ENCODE results near the gene AANAT.

Gene AANAT

DNA sequence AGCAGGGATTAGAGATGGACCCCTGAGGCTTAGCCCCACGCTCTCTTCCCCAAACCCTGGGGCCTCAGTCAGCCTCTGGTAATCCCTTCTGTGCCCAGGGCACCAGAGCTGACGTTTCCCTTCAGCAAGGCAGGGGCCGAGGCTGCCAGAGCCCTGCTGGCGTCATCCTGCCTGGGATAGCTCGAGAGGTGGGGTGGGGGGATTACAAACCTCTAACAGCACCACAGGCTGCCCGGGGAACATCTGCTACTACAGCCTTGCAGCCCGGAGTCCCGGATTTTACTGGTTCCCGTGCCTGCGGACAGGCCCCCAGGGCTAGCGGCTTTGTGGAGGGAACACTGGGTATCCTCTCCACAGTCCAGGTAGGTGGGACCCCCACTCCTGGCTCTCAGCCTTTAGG is at the start of gene AANAT:
AANAT (plus strand) TSS at position 238 of the 400 bp plus-strand sequence. CDS start 1,144 bp downstream, outside the sequence.
- no peak for DNase-seq (ENCODE audit: low read depth in 2 of 2)

DNA sequence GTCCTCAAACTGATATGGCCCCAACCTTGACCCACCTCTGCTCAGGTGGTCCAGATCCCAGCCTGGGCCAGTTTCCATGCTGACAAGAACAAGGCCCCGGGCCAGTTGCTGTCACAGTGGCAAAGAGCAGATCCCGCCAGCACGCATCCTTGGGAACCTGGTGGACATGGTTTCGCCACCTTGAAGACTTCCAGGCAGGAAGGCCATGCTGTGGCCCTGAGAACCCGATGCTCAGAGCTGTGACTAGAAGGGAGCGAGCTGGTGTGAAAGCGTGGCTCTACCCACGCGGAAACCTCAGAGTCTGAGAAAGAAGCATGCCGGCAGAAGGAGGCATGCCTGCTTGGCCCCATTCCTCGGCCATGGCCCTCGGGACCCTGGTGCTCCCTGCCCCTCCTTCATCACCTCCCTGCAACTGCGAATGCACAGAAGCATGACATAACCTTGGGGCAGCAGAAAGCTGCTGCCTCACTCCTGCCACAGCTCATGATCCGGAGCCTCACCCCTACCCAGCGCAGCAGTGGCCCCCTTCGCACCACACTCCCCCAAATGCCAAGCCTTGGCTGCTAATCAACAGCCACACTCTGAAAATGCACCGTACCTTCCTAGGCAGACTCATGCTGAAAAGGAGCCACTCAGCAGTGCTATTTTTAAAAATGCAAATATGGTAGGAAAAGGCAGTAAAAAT is 47.7 kb upstream of the AANAT start:
- DNase-seq (ENCODE audit: low read depth in 2 of 2), result no peak

DNA sequence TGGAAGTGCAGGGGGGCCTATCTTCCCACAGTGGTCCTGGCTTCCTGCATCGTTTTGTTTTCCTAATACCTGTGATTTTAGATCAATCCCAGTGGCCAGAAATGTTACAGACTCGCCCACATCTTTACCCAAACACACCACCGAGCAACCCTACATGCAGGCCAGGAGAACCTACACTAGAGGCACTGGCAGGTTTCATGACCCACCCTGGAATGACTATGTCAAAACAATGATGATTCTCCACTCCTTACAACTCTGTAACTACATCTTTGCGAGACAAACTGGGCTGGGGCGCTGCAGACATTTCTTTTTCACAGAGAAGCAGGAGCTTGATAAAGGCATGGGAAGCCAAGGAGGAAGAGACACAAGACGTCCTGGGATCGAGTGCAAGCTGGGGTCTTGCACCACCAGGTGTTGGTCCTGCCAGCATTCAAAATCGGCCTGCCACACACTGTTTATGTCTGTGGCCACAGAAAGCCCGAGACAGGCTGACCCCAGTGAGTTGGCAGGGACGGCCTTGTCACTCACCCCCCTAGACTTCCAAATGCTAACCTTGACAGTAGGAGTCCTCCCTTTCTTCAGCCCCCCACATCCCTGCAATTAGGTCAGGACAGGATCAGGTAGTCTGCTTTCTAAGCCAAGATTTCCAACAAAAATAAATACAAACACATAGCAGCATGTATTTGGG is 46.9 kb upstream of the AANAT start:
- no peak for DNase-seq (ENCODE audit: low read depth in 2 of 2)

DNA sequence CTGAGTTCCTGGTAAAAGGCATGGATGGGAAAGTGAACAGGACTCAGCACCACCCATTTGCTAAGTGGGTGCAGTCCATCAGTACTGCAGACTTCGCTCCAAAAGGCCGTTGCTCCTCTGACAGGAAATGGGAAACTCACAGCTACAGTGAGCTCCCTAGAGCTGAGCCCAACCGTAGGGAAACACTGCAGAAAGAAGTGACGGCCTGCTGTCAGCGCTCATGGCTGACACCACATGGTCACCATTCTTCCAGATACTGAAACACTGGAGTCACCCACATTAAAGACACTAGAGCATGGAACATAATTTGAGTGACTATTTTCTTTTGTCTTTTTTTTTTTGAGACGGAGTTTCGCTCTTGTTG is 46.4 kb upstream of the AANAT start:
- DNase-seq (ENCODE audit: low read depth in 2 of 2), result no peak

DNA sequence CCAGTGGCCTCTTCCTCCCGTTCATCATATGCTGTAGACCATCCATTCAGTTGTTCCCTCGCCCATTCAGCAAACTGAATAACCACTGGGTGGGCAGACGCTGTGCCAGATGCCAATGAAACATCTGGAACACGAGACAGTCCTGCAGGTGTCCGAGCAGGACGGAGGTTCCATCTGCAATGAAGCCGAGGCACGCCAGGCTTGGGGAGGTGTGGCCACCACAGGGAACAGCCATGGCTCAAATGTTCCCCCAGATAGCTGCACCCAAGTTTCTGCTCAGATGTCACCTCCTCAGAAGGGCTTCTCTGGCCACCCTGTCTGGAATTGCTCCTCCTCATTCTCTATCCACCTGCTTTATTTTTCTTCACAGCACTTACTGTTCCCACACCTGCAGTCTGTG is 45.0 kb upstream of the AANAT start:
- no peak for DNase-seq (ENCODE audit: low read depth in 2 of 2)

DNA sequence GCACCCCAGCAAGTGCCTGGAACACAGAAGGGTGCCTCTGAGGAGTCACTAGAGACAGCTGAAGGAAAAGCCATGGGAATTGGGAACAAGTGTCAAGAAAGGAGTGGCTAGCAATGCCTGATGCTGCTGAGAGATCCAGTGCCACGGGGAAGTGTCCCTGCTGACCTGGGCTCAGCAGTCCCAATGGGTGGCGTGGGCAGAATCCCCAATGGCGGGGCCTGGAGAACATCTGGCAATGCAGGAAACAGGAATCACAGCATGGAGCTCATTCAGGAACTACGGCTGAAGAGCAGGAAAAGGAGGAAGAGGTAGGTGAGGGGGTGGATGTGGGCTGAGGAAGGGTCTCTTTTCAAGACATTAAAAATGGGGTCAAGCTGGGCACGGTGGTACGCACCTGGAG is 44.5 kb upstream of the AANAT start:
- DNase-seq (ENCODE audit: low read depth in 2 of 2), result no peak

DNA sequence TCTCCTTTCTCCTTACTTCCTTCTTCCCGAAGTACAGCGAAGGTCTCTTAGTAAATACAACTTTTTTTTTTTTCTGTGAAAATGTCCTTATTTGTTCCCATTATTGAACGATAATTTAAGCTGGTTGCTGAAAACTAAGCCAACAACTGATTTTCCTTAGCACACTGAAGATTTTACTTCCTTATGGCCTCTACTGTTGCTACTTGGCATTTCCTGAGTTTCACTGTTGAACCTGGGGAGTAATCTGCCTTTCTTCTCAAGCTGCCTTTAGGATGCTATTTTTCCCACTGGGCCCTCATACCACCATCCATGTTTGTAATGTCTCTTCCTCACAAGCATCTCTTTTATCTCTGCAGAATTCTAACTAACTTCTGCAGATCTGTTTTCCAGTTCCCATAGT is 40.5 kb upstream of the AANAT start:
- DNase-seq (ENCODE audit: low read depth in 2 of 2), result no peak

DNA sequence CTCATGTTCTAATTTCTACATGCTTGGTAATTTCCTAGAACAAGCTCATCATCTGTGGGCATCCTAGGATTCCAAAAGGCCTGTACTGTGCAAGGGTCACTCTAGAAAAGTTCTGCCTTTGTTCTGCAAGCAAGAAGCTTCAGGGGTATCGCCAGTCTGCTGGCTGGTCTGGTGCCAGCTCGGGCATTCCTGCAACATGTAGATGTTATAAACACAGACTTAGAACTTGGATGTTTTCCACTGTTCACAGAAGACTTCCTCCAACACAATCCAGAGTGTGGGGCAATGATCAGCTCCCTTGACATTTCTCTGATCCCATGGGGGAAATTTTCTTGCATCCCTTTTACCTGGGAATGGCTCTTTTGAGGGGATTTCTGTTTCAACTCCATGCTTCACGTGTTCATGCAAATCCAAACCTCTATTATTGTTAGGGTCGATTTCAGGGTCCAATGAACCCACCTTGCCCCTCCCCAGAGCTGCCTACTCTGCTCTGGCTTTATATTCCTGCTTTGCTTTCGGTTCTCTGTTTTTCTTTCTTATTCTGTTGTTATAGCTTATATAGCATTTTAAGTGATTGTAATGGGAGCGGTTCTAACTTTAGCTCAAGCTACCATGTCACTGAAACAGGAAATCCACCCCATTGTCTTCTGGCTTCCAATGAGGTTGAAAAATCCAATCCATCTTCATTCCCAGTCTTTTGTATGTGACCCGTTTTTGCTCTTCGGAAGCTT is 39.7 kb upstream of the AANAT start:
- no peak for DNase-seq (ENCODE audit: low read depth in 2 of 2)

DNA sequence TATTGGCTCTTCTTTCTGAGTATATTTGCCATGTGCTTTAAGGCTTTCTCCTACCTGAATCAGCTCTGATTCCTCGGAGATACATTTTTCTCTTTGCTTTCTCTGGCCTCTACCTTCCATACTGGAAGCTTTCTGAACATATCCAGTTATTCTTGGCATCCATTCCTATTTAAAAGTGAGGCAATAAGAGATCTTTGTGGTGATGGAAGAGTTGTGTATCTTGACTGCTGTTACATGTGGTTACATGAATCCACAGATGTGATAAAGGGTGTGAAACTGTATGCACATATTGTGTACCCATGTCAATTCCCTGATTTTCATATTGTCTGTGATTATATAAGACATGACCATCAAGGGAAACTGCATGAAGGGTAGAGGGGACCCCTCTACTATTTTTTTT is 38.9 kb upstream of the AANAT start:
- no peak for DNase-seq (ENCODE audit: low read depth in 2 of 2)

DNA sequence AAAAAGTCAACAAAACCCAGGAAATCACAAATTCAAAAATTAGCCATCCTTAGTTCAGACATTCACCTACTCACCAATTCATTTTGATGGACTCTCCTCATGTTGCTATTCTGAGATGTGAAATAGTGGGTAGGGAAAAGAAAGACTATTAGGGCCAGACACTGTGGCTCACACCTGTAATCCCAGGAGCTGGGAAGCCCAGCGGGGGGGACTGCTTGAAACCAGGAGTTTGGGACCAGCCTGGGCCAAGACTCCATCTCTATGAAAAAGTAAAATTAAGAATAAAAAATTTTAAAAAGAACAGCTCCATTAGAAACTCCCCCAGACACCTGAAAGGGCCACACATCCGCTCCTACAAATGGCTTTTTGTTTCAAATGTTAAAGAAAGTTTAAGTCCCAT is 35.9 kb upstream of the AANAT start:
- DNase-seq (ENCODE audit: low read depth in 2 of 2), result no peak

DNA sequence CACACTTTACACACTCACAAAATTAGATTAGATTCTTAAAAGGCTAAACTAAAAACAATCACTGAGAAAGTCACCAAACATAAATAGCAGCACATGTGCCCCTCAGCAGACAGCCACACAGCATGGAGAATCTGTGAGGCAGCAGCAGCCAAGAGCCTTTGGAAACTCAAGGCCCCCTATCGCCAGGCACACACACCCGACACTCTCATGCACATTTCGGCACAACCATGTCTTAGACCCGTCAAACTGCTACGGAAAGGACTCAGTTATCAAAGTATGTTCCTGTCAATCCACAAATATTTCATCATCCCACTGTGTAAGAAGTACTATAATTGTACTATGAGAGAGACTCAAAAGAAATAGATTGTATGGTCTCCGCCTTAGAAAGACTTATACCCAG is 35.4 kb upstream of the AANAT start:
- DNase-seq (ENCODE audit: low read depth in 2 of 2), result no peak

DNA sequence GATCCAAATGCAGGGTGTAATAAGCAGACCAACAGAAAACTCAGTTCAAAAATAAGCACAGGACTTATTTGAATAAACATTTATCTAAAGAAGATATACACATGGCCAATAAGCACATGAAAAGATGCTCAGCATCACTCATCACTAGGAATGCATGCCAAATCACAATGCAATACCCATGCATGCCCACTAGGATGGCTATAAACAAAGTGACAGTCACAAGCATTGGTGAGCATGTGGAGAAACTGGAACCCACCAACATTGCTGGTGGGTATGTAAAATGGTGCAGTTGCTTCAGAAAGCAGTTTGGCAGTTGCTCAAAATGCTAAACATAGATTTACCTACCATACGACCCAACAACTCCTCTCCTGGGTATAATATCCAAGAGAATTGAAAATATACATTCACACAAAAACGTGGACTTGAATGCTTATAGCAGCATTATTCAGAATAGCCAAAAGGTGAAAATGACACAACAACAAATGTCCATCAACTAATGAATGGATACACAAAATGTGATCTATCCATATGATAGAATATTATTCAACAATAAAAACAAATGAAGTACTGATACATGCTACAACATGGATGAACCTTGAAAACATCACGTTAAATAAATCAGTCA is 34.6 kb upstream of the AANAT start:
- no peak for DNase-seq (ENCODE audit: low read depth in 2 of 2)

DNA sequence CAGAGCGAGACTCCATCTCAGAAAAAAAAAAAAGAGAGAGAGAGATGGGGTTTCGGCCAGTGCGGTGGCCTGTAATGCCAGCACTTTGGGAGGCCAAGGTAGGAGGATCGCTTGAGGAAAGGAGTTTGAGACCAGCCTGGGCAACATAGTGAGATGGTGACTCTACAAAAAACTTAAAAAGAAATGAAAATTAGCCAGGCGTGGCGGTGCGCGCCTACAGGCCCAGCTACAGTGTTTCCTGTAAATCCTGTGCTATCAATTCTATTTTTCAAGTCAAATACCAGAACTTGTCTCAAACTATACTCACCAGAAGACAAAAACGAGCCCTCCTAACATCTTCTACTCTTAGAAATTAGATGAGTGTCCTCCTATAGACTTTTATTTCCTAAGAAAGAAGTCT is 33.7 kb upstream of the AANAT start:
- DNase-seq (ENCODE audit: low read depth in 2 of 2), result no peak

DNA sequence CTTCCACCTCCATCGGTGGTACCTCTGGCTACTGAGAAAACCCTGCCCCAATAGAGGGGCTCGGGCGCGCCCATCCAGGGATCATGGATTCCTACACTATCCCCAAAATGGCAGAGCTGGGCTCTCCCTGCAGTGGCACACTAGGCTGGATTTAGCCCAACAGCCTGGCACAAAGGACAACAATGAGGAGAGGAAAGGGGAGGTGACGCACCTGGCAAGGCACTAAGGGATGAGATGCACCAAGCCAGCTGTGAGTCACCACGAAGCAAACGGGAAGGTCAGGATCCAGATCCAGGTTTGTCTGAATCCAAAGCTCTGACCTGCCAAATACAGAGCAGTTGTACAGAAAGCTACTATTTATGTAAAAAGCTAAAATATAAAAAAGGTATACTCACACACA is 32.5 kb upstream of the AANAT start:
- DNase-seq (ENCODE audit: low read depth in 2 of 2), result no peak

DNA sequence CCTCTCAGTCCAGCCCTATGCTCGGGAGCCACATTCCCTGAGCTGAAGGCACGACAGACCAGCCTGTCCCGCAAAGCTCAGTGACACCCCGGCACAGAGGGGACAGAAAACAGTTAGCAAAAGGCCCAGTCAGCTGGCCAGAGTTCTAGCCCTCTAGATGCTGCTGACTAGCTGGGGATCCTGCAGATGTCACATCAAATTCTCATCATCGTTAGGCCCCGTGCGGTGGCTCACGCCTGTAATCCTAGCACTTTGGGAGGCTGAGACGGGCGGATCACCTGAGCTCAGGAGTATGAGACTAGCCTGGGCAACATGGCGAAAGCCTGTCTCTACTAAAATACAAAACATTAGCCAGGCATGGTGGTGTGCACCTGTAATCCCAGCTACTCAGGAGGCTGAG is 31.7 kb upstream of the AANAT start:
- DNase-seq (ENCODE audit: low read depth in 2 of 2), result no peak

DNA sequence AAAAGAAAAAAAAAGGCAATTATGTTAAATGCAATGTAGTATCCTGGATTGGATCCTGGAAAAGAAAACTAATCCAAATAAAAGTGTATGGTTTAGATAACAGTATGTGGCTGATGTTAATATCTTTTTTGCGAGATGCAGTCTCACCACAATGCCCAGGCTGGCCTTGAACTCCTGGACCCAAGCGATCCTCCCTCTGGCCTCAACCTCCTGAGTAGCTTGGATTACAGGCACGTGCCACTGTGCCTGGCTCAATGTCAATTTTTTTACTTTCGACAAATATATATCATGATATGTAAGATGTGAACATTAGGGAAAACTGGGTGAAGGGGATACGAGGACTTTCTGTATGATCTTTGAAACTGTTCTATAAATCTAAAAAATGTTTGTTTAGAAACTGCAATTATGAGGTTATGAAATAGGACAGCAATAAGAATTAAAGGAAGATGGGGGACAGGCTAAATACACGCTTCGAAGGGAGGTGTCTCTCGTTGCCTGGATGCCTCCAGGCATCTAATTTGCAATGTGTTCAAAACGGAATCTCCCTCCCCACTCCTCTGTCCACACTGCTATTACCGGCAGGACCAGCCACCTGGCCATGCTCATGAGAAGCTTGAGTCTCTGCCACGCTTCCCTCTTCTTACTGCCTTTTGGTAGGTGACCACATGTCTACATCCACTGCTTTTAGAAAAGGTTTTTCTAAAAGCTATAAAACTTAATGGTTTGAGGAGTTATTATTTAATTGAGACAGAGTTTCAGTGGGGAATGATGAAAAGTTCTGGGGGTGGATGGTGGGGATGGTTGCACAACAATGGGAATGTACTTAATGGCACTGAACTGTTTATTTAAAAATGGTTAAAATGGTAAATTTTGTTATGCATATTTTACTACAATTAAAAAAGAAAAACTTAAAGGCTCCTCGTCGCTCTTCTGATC is 29.7 kb upstream of the AANAT start:
- no peak for DNase-seq (ENCODE audit: low read depth in 2 of 2)

DNA sequence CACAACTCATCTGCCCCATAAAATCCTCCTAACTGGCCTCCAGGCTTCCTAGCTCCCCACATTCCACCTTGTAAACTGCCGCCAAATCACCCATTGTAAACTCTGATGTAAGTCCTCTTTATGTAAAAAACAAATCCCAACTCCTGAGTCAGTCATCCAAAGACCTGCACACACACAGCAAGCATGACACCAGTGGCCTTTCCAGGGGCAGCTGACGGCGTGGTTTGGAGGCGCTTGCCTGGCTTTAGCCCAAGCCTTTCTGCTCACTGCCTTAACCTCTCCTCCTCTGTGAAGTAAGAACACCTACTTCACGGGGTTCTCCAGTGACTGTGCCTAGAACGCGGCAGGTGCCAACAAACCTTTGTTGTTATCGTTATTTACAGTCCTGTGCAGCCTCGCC is 28.5 kb upstream of the AANAT start:
- DNase-seq (ENCODE audit: low read depth in 2 of 2), result no peak

DNA sequence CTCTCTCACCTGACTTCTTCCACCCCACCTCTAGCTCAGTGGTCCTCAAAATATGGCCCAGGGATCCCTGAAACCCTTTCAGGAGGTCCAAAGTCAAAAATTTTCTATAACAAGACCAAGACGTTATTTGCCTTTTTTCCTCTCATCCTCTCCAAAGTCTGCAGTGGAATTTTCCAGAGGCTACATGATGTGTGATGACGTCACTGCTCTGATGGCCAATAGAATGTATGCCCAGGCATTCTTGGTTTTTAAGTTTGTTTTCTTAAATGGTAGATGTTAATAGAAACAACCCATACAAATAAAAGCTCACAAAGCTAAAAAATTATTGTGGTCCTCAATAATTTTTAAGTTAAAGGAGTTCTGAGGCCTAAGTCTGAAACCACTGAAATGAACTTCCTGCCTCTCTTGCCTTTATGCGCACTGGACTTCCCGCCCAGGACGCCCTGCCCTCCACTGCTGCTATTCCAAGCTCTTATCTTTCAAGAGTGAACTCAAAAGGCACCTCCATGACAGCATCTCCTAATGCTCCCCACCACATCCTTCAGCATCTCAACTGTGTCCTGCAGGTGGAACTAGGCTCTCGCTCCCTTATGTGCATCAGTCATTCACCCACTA is 28.0 kb upstream of the AANAT start:
- DNase-seq (ENCODE audit: low read depth in 2 of 2), result no peak

DNA sequence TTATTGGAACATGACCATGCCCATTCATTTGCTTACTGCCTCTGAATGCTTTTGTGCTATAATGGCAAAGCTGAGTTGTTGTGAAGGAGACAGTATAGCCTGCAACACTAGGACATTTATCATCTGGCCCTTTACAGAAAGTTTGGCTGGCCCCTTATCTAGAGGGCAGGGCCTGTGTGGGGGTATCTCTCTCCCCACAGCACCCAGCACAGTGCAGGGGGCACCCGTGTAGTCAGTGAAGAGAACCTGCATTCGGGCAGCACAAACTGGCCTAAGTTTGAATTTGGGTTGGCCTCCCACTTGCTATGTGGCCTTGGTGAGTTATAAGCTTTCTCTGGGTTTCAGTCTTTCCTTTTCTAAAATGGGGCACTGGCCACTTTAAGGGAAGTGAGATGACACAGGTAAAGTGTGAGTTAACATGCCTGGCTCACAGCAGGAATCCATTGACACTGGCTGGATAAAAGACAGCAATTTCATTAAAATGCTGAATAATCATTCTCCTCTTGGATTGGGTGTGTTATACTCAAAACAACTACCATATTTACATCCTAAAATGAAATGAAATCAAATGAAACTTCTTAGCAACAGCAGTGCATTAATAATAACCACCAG is 26.5 kb upstream of the AANAT start:
- DNase-seq (ENCODE audit: low read depth in 2 of 2), result no peak

DNA sequence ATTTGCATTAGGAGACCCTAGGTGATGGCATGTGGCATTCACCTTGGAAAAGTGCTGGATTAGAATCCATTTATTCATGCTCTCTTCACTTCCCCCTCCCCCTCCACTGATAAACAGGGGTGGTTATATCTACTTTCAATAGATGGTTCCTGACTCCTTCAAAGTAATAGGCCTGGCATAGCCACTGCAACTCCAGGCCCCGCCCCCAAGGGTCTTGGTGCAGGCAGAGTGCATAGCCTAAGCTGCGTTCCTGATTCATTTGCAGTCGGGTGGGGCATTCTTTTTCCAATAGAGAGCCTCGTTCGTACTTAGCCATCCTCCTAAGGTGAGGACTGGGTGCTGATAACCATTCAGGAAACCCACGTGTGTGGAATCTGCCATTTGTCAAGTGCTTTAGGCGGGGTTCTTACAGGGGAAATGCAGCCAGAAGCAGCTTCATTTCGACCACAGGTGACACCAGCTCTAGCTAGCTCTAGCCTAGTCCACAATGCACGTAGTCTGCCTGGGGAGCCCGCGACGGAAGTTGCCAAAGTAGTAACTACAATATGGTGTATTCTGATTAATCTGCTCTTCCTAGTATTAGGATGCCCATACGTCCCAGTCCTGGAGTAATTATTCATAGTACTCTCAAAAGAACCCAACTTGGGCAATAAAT is 25.6 kb upstream of the AANAT start:
- DNase-seq (ENCODE audit: low read depth in 2 of 2), result no peak
